Tibial nerve (tissue), 4 donors: ENCODE measurements around the gene TTC28. TPM values are rescaled to one million over a fixed set of nuclear protein-coding genes. Genes with fewer than 3 reads are reported as not detected.

ENCODE experiments used
- DNase-seq, 2 donors: peaks; one replicate each; pipeline ENCODE4 v3.0.0-alpha.2; 2019; ENCODE audit warnings: low spot score in 2 of 2
- H3K27ac ChIP-seq, 4 donors: fragments of 200-600 bp; sonication (generic) in 3 of 4; one replicate each; pipeline ENCODE4 v1.5.1; 2017 to 2019; ENCODE audit warnings: mild to moderate bottlenecking in 1 of 4
- H3K27me3 ChIP-seq, 2 donors: fragments of 200-600 bp; sonication (generic) in 1 of 2; one replicate each; pipeline versions ENCODE4 v1.5.1 to v1.6.0; 2017 to 2019
- H3K36me3 ChIP-seq, 3 donors: fragments of 200-600 bp; sonication (generic); one replicate each; pipeline ENCODE4 v1.5.1; 2018 to 2019
- H3K4me1 ChIP-seq, 4 donors: fragments of 200-600 bp; sonication (generic) in 3 of 4; one replicate each; pipeline ENCODE4 v1.5.1; 2017 to 2019
- H3K4me3 ChIP-seq, 4 donors: fragments of 200-600 bp; sonication (generic) in 3 of 4; one replicate each; pipeline ENCODE4 v1.5.1; 2017 to 2019; ENCODE audit warnings: mild to moderate bottlenecking in 1 of 4, moderate library complexity in 1 of 4
- H3K9me3 ChIP-seq, 4 donors: fragments of 200-600 bp; sonication (generic) in 3 of 4; one replicate each; pipeline ENCODE4 v1.5.1; 2017 to 2019
- EP300 ChIP-seq, 2 donors: sonication (generic); formaldehyde crosslinking; IDR thresholded peaks; one replicate each; pipeline ENCODE4 v1.6.1; 2017; ENCODE audit warnings: antibody characterized with exemption in 2 of 2, mild to moderate bottlenecking in 1 of 2
- POLR2A ChIP-seq, 2 donors: fragments of 450-650 bp; IDR thresholded peaks; one replicate each; pipeline ENCODE4 v1.6.1; 2017; ENCODE audit warnings: antibody characterized with exemption in 2 of 2, mild to moderate bottlenecking in 2 of 2, moderate library complexity in 2 of 2
- WGBS, 2 donors: methylation state at CpG; one replicate each; pipeline ENCODE4 v1.1.5; 2018; 5-methylcytosine and 5-hydroxymethylcytosine counted together
- total RNA-seq, 4 donors: library from RNA; depleted of rRNA; stranded (reverse); fragments of >200 nt; gene quantifications; one replicate each; pipeline ENCODE4 v1.1.0, GENCODE V29; 2016
- TF ChIP-seq, protein P1 (sequence below), 5 experiments: fragments of 200-600 bp in 3 of 5; fragments of 450-650 bp in 2 of 5; sonication (generic) in 3 of 5; IDR thresholded peaks; one replicate each; pipeline ENCODE4 v1.5.1; 2016 to 2019; ENCODE audit warnings: antibody characterized with exemption in 5 of 5, mild to moderate bottlenecking in 3 of 5, moderate library complexity in 2 of 5

TTC28 gene
- total RNA-seq, 4 donors from 2014 or later, result 83.9 to 177 (median 128) TPM

DNA sequence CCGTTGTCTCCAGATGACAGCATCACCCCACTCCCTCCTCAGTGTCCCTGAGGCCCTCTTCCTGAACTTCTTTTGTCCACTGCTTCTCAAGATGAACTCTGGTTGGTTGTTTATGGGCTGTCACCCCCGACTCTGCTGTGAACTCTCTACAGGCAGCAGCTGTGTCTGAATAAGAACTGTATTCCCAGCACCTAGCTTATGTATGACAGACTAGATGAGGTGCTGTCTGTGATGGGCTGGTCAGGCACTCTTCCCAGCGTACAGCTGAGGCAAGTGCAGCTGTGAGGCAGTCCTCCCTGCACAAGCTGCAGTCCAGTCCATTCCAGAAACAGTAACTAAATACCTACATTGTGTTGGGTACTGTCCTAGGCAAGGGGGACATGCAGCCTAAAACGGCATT, 649.2 kb downstream of the TTC28 start:
- TF ChIP-seq, protein P1, sequence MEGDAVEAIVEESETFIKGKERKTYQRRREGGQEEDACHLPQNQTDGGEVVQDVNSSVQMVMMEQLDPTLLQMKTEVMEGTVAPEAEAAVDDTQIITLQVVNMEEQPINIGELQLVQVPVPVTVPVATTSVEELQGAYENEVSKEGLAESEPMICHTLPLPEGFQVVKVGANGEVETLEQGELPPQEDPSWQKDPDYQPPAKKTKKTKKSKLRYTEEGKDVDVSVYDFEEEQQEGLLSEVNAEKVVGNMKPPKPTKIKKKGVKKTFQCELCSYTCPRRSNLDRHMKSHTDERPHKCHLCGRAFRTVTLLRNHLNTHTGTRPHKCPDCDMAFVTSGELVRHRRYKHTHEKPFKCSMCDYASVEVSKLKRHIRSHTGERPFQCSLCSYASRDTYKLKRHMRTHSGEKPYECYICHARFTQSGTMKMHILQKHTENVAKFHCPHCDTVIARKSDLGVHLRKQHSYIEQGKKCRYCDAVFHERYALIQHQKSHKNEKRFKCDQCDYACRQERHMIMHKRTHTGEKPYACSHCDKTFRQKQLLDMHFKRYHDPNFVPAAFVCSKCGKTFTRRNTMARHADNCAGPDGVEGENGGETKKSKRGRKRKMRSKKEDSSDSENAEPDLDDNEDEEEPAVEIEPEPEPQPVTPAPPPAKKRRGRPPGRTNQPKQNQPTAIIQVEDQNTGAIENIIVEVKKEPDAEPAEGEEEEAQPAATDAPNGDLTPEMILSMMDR (IDR thresholded peaks at IDR 0.05), result no peak
- TF ChIP-seq POLR2A (IDR thresholded peaks at IDR 0.05), result no peak
- no peak for TF ChIP-seq EP300 (IDR thresholded peaks at IDR 0.05)
- Histone ChIP-seq H3K9me3 (no peaks in the 10 kb centered on the region), H3K27ac (no peak overlapping the region), H3K4me3 (no peak overlapping the region), H3K36me3 (peaks cover 0 to 15% (median 0%) of the 10 kb centered on the region in 3 donors), H3K4me1 (peaks cover 0 to 46% (median 19%) of the 10 kb centered on the region in 4 donors), H3K27me3 (no peaks in the 10 kb centered on the region)
- no peak for DNase-seq
- WGBS, 2 donors, result 66 to 67% methylated on average over 4 of the region's 4 CpGs

DNA sequence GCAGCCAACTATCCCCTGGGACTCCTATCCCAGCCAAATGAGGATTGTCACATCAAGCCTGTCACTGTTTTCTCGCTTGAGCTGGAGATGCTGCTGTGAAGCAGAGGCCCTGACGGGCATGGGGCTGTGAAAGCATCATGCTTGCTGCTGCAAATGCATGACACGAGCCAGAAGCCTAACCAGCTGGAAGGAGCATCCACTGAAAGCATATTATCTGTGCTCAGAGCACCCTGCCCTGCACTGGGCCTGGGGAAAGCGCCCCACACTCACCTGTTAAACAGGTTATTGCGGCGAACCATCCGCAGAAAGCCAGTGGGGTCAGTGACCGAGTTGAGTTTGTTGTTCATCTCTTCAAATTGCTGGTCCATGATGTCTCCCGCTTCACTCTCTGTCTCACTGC, 649.7 kb downstream of the TTC28 start:
- TF ChIP-seq POLR2A (IDR thresholded peaks at IDR 0.05), result no peak
- TF ChIP-seq, protein P1 (IDR thresholded peaks at IDR 0.05), result no peak
- TF ChIP-seq EP300 (IDR thresholded peaks at IDR 0.05), result no peak
- no peaks in the 10 kb centered on the region for H3K27me3 ChIP-seq
- no peak for DNase-seq
- WGBS, 2 donors, result 93 to 94% methylated on average over 9 of the region's 9 CpGs
- peaks cover 0 to 41% (median 14%) of the 10 kb centered on the region in 4 donors for H3K4me1 ChIP-seq
- no peaks in the 10 kb centered on the region for H3K9me3 ChIP-seq
- H3K27ac ChIP-seq, result peak overlapping the region in 1 of 4 donors; percentile 35
- H3K4me3 ChIP-seq, result no peak overlapping the region
- H3K36me3 ChIP-seq, result peaks cover 0 to 17% (median 0%) of the 10 kb centered on the region in 3 donors

DNA sequence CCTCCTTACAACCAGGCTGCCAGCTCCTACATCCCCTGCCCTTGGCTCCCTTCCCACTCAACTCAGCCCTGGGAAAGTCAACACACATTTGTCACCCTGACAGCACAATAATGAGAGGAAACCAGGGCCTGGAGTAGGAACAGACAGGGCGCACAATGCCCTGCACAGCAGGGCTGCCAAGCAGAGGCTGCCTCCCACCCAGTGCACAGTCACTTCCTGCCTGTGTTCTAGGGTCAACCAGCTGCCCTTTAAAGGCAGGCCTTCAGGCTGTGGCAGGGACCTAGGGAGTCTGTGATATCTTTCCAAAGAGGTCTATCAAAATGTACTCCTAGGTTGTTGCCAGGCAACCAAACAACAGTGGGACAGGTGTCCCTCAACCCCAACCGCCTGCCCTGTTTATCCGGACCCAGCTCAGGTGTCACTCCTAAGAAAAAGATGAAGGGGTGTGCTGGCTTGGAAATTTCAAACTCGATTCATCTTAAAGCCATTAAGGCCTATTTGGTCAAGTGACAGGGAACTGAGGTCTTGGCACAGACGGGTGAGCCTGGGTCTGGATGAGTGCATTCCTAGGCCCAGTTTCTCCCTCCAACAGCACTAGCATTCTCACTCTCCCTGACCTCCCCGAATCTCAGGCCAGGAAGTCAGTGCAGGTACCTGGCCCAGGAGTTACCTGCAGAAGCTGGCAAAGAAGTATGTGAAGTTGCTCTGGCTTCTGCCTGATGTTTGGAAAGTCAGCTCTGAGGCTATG, 650.3 kb downstream of the TTC28 start:
- no peak for DNase-seq
- peak in 1 of 2 donors; percentile 41 for TF ChIP-seq EP300 (IDR thresholded peaks at IDR 0.05)
- TF ChIP-seq, protein P1 (IDR thresholded peaks at IDR 0.05), result no peak
- H3K9me3 ChIP-seq, result no peaks in the 10 kb centered on the region
- H3K36me3 ChIP-seq, result peaks cover 0 to 17% (median 0%) of the 10 kb centered on the region in 3 donors
- no peaks in the 10 kb centered on the region for H3K27me3 ChIP-seq
- no peak overlapping the region for H3K4me3 ChIP-seq
- peaks cover 0 to 35% (median 9%) of the 10 kb centered on the region in 4 donors for H3K4me1 ChIP-seq
- 59 to 66% methylated on average over 6 of the region's 6 CpGs for WGBS, 2 donors
- peak overlapping the region in 1 of 4 donors; percentile 35 for H3K27ac ChIP-seq

- TF ChIP-seq, protein P1 (IDR thresholded peaks at IDR 0.05), result no peak
- no peak for TF ChIP-seq POLR2A (IDR thresholded peaks at IDR 0.05)
- TF ChIP-seq EP300 (IDR thresholded peaks at IDR 0.05), result no peak
- Histone ChIP-seq H3K4me3 (no peak overlapping the region), H3K9me3 (no peaks in the 10 kb centered on the region), H3K4me1 (peaks cover 0 to 31% (median 9%) of the 10 kb centered on the region in 4 donors), H3K36me3 (peaks cover 0 to 20% (median 0%) of the 10 kb centered on the region in 3 donors), H3K27me3 (no peaks in the 10 kb centered on the region), H3K27ac (no peak overlapping the region)
- WGBS, 2 donors, result 54 to 71% methylated on average over 13 of the region's 13 CpGs
- DNase-seq, result peak in 1 of 2 donors; percentile 45
These were observed 651.9 kb downstream of the TTC28 start for GRCh38 chr22:28027453-28028448.
